WTC11 (cell line): ENCODE results near the gene EVC. TPM values are rescaled to one million over a fixed set of nuclear protein-coding genes. Genes with fewer than 3 reads are reported as not detected.

Experiments
- ATAC-seq: fragments of 200-7000 bp; cut with Tn5 transposase; 2 replicates; pipeline ENCODE4 v1.10.0; 2021; ENCODE audit warnings: mild to moderate bottlenecking, moderate library complexity
- CTCF ChIA-PET: fragments of 300-600 bp; sonication (Branson Sonifier 250); formaldehyde crosslinking; loops from one replicate; lab custom pipeline; 2021; ENCODE audit warnings: antibody characterized with exemption; lab: Charles Lee
- POLR2A ChIA-PET: fragments of 350-600 bp; sonication (Branson Sonifier 250); formaldehyde crosslinking; loops from one replicate; lab custom pipeline; 2021; ENCODE audit warnings: antibody characterized with exemption; lab: Charles Lee
- DNase-seq: peaks from one replicate; pipeline ENCODE4 v3.0.0; 2021; ENCODE audit warnings: low spot score
- H3K27ac Mint-ChIP-seq: 2 replicates; pipeline ENCODE4 v1.8.0; 2021; ENCODE audit warnings: mixed read lengths
- H3K27me3 Mint-ChIP-seq: 2 replicates; pipeline ENCODE4 v1.8.0; 2021; ENCODE audit warnings: low read depth, mild to moderate bottlenecking, moderate library complexity, mixed read lengths
- H3K36me3 Mint-ChIP-seq: 2 replicates; pipeline ENCODE4 v1.8.0; 2021; ENCODE audit warnings: mixed read lengths
- H3K4me1 Mint-ChIP-seq: 2 replicates; pipeline ENCODE4 v1.8.0; 2022; ENCODE audit warnings: mixed read lengths
- H3K4me3 Mint-ChIP-seq: 2 replicates; pipeline ENCODE4 v1.8.0; 2021; ENCODE audit warnings: mild to moderate bottlenecking, moderate library complexity, mixed read lengths
- H3K9me3 Mint-ChIP-seq: 2 replicates; pipeline ENCODE4 v1.8.0; 2021; ENCODE audit warnings: mixed read lengths
- CBFB ChIP-seq: sonication (generic); formaldehyde crosslinking; IDR thresholded peaks from 2 replicates; pipeline ENCODE4 v1.8.1; 2022; ENCODE audit warnings: mild to moderate bottlenecking, low read depth, missing genetic modification reagents
- CREM ChIP-seq: sonication (generic); formaldehyde crosslinking; IDR thresholded peaks from 2 replicates; pipeline ENCODE4 v1.8.1; 2022; ENCODE audit warnings: mild to moderate bottlenecking, missing genetic modification reagents, moderate library complexity
- CTCF ChIP-seq: fragments of 200-600 bp; IDR thresholded peaks from 2 replicates; pipeline ENCODE4 v1.8.0; 2022; ENCODE audit warnings: antibody characterized with exemption
- FOXJ3 ChIP-seq: sonication (generic); formaldehyde crosslinking; IDR thresholded peaks from 2 replicates; pipeline ENCODE4 v1.9.0; 2021; ENCODE audit warnings: missing genetic modification reagents, mild to moderate bottlenecking, borderline replicate concordance
- FOXP1 ChIP-seq: sonication (generic); formaldehyde crosslinking; IDR thresholded peaks from 2 replicates; pipeline ENCODE4 v1.8.0; 2022; ENCODE audit warnings: missing genetic modification reagents, mild to moderate bottlenecking, moderate library complexity, borderline replicate concordance
- FOXP4 ChIP-seq: sonication (generic); formaldehyde crosslinking; IDR thresholded peaks from 2 replicates; pipeline ENCODE4 v1.8.0; 2022; ENCODE audit warnings: mild to moderate bottlenecking, missing genetic modification reagents
- GABPB1 ChIP-seq: sonication (generic); formaldehyde crosslinking; IDR thresholded peaks from 2 replicates; pipeline ENCODE4 v1.8.1; 2023; ENCODE audit warnings: mild to moderate bottlenecking, missing genetic modification reagents
- GRHL2 ChIP-seq: fragments of 250-450 bp; sonication (Bioruptor Pico); IDR thresholded peaks from 2 replicates; pipeline ENCODE4 v1.8.0; 2022; ENCODE audit warnings: mild to moderate bottlenecking, moderate library complexity; ENCODE audit not compliant: insufficient replicate concordance, severe bottlenecking
- GTF2I ChIP-seq: fragments of 250-450 bp; sonication (Bioruptor Pico); conservative IDR thresholded peaks from 2 replicates; pipeline ENCODE4 v1.4.0; 2021; ENCODE audit warnings: mild to moderate bottlenecking
- IRF2 ChIP-seq: sonication (generic); formaldehyde crosslinking; IDR thresholded peaks from 2 replicates; pipeline ENCODE4 v1.8.0; 2022; ENCODE audit warnings: low read depth, missing genetic modification reagents, borderline replicate concordance
- JAZF1 ChIP-seq: fragments of 250-450 bp; sonication (Bioruptor Pico); IDR thresholded peaks from 2 replicates; pipeline ENCODE4 v1.9.0; 2021; ENCODE audit warnings: moderate library complexity, mild to moderate bottlenecking, inconsistent platforms
- MXD4 ChIP-seq: fragments of 250-450 bp; sonication (Bioruptor Pico); IDR thresholded peaks from 2 replicates; pipeline ENCODE4 v1.8.0; 2021; ENCODE audit warnings: mild to moderate bottlenecking, moderate library complexity, borderline replicate concordance
- NFATC4 ChIP-seq: fragments of 250-450 bp; sonication (Bioruptor Pico); IDR thresholded peaks from 2 replicates; pipeline ENCODE4 v1.9.0; 2021; ENCODE audit warnings: mild to moderate bottlenecking
- NFYB ChIP-seq: sonication (generic); formaldehyde crosslinking; conservative IDR thresholded peaks from 2 replicates; pipeline ENCODE4 v1.8.0; 2022; ENCODE audit warnings: low read depth, missing genetic modification reagents
- NR1H2 ChIP-seq: sonication (generic); formaldehyde crosslinking; IDR thresholded peaks from 2 replicates; pipeline ENCODE4 v1.9.0; 2021; ENCODE audit warnings: mild to moderate bottlenecking, moderate library complexity, missing genetic modification reagents
- NR3C1 ChIP-seq: sonication (generic); formaldehyde crosslinking; conservative IDR thresholded peaks from 2 replicates; pipeline ENCODE4 v1.8.1; 2023; ENCODE audit warnings: low read depth, mild to moderate bottlenecking, missing genetic modification reagents
- PREB ChIP-seq: sonication (generic); formaldehyde crosslinking; IDR thresholded peaks from 2 replicates; pipeline ENCODE4 v1.8.1; 2022; ENCODE audit warnings: mild to moderate bottlenecking, missing genetic modification reagents, moderate library complexity, borderline replicate concordance
- SMAD4 ChIP-seq: sonication (generic); formaldehyde crosslinking; IDR thresholded peaks from 2 replicates; pipeline ENCODE4 v1.8.0; 2022; ENCODE audit warnings: mild to moderate bottlenecking, missing genetic modification reagents
- TCF7 ChIP-seq: sonication (generic); formaldehyde crosslinking; IDR thresholded peaks from 2 replicates; pipeline ENCODE4 v1.8.0; 2022; ENCODE audit warnings: mild to moderate bottlenecking, low read depth, missing genetic modification reagents, moderate library complexity
- TEAD1 ChIP-seq: sonication (generic); formaldehyde crosslinking; IDR thresholded peaks from 2 replicates; pipeline ENCODE4 v1.8.0; 2022; ENCODE audit warnings: mild to moderate bottlenecking, missing genetic modification reagents
- ZNF121 ChIP-seq: sonication (generic); formaldehyde crosslinking; IDR thresholded peaks from 2 replicates; pipeline ENCODE4 v1.8.0; 2023; ENCODE audit warnings: missing genetic modification reagents
- ZNF138 ChIP-seq: sonication (generic); formaldehyde crosslinking; conservative IDR thresholded peaks from 2 replicates; pipeline ENCODE4 v1.8.1; 2022; ENCODE audit warnings: mild to moderate bottlenecking, moderate library complexity, missing genetic modification reagents
- ZNF416 ChIP-seq: fragments of 250-450 bp; sonication (Bioruptor Pico); IDR thresholded peaks from 2 replicates; pipeline ENCODE4 v1.9.0; 2021; ENCODE audit warnings: mild to moderate bottlenecking, inconsistent platforms
- total RNA-seq: library from RNA; stranded (reverse); gene quantifications from 3 replicates; pipeline ENCODE4 v1.2.3, GENCODE V29; 2021
- TF ChIP-seq, protein P1 (sequence below): sonication (generic); formaldehyde crosslinking; IDR thresholded peaks from 2 replicates; pipeline ENCODE4 v1.8.1; 2023; ENCODE audit warnings: mild to moderate bottlenecking, missing genetic modification reagents
- TF ChIP-seq, protein P2 (sequence below): fragments of 250-450 bp; sonication (Bioruptor Pico); conservative IDR thresholded peaks from 2 replicates; pipeline ENCODE4 v1.9.0; 2021; ENCODE audit warnings: mild to moderate bottlenecking

The EVC gene
- total RNA-seq, 1 experiment from 2014 or later: 12.5 TPM

GRCh38 chr4:5755679-5756078, 44.7 kb downstream of the EVC start:
- Mint-ChIP-seq H3K4me3 (no peak overlapping the region), H3K9me3 (no peaks in the 10 kb centered on the region), H3K36me3 (peaks cover 16% of the 10 kb centered on the region), H3K27me3 (no peaks in the 10 kb centered on the region; the same call in 1 of the 2 replicates), H3K4me1 (peaks cover 50% of the 10 kb centered on the region), H3K27ac (no peak overlapping the region)
- ATAC-seq (no peak), DNase-seq (no peak)
- ChIA-PET POLR2A (no interaction called here), CTCF (no interaction called here)
- TF ChIP-seq NFYB (CRISPR knock-in tag) (no peak), PREB (CRISPR knock-in tag) (no peak), GTF2I (CRISPR knock-in tag) (no peak), JAZF1 (no peak), ZNF416 (CRISPR knock-in tag) (no peak), SMAD4 (no peak), NFATC4 (CRISPR knock-in tag) (no peak), CBFB (CRISPR knock-in tag) (no peak), ZNF138 (CRISPR knock-in tag) (no peak), TEAD1 (no peak), FOXP1 (CRISPR knock-in tag) (no peak)
- TF ChIP-seq, protein P1, sequence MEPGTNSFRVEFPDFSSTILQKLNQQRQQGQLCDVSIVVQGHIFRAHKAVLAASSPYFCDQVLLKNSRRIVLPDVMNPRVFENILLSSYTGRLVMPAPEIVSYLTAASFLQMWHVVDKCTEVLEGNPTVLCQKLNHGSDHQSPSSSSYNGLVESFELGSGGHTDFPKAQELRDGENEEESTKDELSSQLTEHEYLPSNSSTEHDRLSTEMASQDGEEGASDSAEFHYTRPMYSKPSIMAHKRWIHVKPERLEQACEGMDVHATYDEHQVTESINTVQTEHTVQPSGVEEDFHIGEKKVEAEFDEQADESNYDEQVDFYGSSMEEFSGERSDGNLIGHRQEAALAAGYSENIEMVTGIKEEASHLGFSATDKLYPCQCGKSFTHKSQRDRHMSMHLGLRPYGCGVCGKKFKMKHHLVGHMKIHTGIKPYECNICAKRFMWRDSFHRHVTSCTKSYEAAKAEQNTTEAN (CRISPR knock-in tag): no peak

GRCh38 chr4:5756271-5756670, 45.3 kb downstream of the EVC start:
- no peak overlapping the region for H3K27ac Mint-ChIP-seq
- H3K4me1 Mint-ChIP-seq: peaks cover 50% of the 10 kb centered on the region
- no peaks in the 10 kb centered on the region; the same call in 1 of the 2 replicates for H3K27me3 Mint-ChIP-seq
- ATAC-seq (no peak), DNase-seq (no peak)
- POLR2A ChIA-PET: no interaction called here
- CTCF ChIA-PET: no interaction called here
- H3K4me3 Mint-ChIP-seq: no peak overlapping the region
- H3K9me3 Mint-ChIP-seq: no peaks in the 10 kb centered on the region
- peaks cover 16% of the 10 kb centered on the region for H3K36me3 Mint-ChIP-seq
- TF ChIP-seq, protein P2, sequence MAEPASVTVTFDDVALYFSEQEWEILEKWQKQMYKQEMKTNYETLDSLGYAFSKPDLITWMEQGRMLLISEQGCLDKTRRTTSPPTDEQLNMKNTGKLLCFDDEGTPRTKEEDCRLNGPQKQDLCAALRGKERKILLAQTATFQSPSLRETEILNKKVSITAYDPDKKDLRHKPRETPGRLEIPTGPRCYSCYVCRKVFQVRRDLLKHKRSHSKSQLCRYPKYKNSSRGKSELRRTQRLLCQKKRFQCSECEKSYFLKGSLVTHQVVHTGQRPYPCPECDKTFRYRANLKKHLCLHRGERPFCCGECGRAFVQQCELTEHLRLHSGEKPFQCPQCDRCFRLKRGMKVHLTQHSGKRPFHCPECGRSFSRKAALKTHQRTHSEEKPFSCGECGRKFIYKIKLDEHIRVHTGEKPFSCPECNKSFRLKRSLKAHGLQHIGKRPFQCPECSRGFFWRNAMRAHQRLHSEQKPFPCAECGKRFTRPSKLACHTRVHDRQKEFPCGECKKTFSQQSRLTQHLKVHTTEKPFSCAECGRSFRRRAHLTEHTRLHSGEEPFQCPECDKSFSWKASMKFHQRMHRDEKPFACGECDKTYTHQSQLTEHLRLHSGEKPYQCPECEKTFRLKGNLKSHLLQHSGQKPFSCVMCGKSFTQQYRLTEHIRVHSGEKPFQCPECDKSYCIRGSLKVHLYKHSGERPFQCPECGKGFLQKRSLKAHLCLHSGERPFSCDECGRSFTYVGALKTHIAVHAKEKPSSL (CRISPR knock-in tag): no peak
- TF ChIP-seq MXD4 (CRISPR knock-in tag): no peak
- no peak for TF ChIP-seq TCF7
- no peak for TF ChIP-seq NR3C1 (CRISPR knock-in tag)
- no peak for TF ChIP-seq FOXJ3 (CRISPR knock-in tag)
- no peak for TF ChIP-seq ZNF121 (CRISPR knock-in tag)
- TF ChIP-seq SMAD4: no peak
- no peak for TF ChIP-seq CTCF
- TF ChIP-seq GABPB1 (CRISPR knock-in tag): no peak
- TF ChIP-seq IRF2: no peak
- no peak for TF ChIP-seq GRHL2 (CRISPR knock-in tag)
- TF ChIP-seq, protein P1 (CRISPR knock-in tag): no peak
- no peak for TF ChIP-seq CREM (CRISPR knock-in tag)
- TF ChIP-seq FOXP4 (CRISPR knock-in tag): no peak
- TF ChIP-seq NR1H2 (CRISPR knock-in tag): no peak
